Cardiac muscle cell (in vitro differentiated cells and primary cell): Measurements from ENCODE around the gene SKP1. TPM values are rescaled to one million over a fixed set of nuclear protein-coding genes. Genes with fewer than 3 reads are reported as not detected.
A peak's percentile ranks its signal among the peaks of the same experiment; 100 is the strongest.

Experiments used
- DNase-seq, 2 donors: peaks; one replicate each; pipeline versions ENCODE4 v3.0.0 to v3.0.0-alpha.2; 2010 to 2017; ENCODE audit warnings: low read depth in 1 of 2, low spot score in 1 of 2
- H3K27ac ChIP-seq: fragments of 200-600 bp; sonication (generic); 2 replicates; pipeline ENCODE4 v1.5.1; 2016
- H3K27me3 ChIP-seq: fragments of 200-600 bp; sonication (generic); 2 replicates; pipeline ENCODE4 v1.6.0; 2016; ENCODE audit warnings: control low read depth
- H3K36me3 ChIP-seq: fragments of 200-600 bp; sonication (generic); 2 replicates; pipeline ENCODE4 v1.5.1; 2016; ENCODE audit warnings: control low read depth
- H3K4me1 ChIP-seq: fragments of 200-600 bp; sonication (generic); 2 replicates; pipeline ENCODE4 v1.8.1; 2017; ENCODE audit warnings: low read depth, mild to moderate bottlenecking, mixed run types
- H3K4me3 ChIP-seq: fragments of 200-600 bp; sonication (generic); 2 replicates; pipeline ENCODE4 v1.5.1; 2016; ENCODE audit warnings: mild to moderate bottlenecking
- H3K9me3 ChIP-seq: fragments of 200-600 bp; sonication (generic); 2 replicates; pipeline ENCODE4 v1.5.1; 2017; ENCODE audit warnings: low read depth, mild to moderate bottlenecking, control low read depth
- CTCF ChIP-seq: IDR thresholded peaks from 2 replicates; pipeline ENCODE4 v1.5.1; 2012; ENCODE audit warnings: low read depth, mild to moderate bottlenecking, low read length
- polyA plus RNA-seq: library from polyadenylated mRNA; unstranded; fragments of >200 nt; fragmentation: Nextera tagmentation; extraction: Ambion mirVana; gene quantifications from 2 replicates; pipeline ENCODE4 v1.2.1, GENCODE V29; 2016
- total RNA-seq: library from RNA; depleted of rRNA; stranded (reverse); fragments of >200 nt; gene quantifications from 2 replicates; pipeline ENCODE4 v1.2.3, GENCODE V29; 2016

SKP1 gene
- total and polyA plus RNA-seq, 2 experiments from 2014 or later: 301 to 1,444 TPM

GRCh38 chr5:134114886-134115805 is 61.6 kb downstream of the SKP1 start:
- TF ChIP-seq CTCF: no peak
- DNase-seq: peak in 1 of 2 donors; percentile 65
- peaks cover 19% of the 10 kb centered on the region for H3K27me3 ChIP-seq
- H3K9me3 ChIP-seq: no peaks in the 10 kb centered on the region
- peak overlapping the region; percentile 61 for H3K4me3 ChIP-seq
- peak overlapping the region; percentile 73 for H3K27ac ChIP-seq
- H3K36me3 ChIP-seq: no peaks in the 10 kb centered on the region
- no peaks in the 10 kb centered on the region for H3K4me1 ChIP-seq

GRCh38 chr5:134113902-134114875 is 62.6 kb downstream of the SKP1 start, which contains the start of gene TCF7:
TCF7 (plus strand) TSS chr5:134114681; CDS start chr5:134114907, 226 bp downstream.
- Histone ChIP-seq H3K27ac (peak within 1 kb of the TSS; percentile 73), H3K9me3 (no peaks in the 10 kb centered on the region), H3K36me3 (no peaks in the 10 kb centered on the region), H3K4me1 (no peaks in the 10 kb centered on the region), H3K27me3 (peaks cover 19% of the 10 kb centered on the region), H3K4me3 (peak within 1 kb of the TSS; percentile 61)
- DNase-seq: peak; percentile 86 to 94
- no peak for TF ChIP-seq CTCF

- Histone ChIP-seq H3K9me3 (no peaks in the 10 kb centered on the region), H3K4me1 (no peaks in the 10 kb centered on the region), H3K36me3 (no peaks in the 10 kb centered on the region), H3K4me3 (no peak overlapping the region), H3K27me3 (peaks cover 19% of the 10 kb centered on the region), H3K27ac (no peak overlapping the region)
- no peak for TF ChIP-seq CTCF
- DNase-seq: no peak
These were observed 63.3 kb downstream of the SKP1 start for GRCh38 chr5:134113363-134113889.

GRCh38 chr5:134112726-134113362 is 63.9 kb downstream of the SKP1 start:
- DNase-seq: no peak
- Histone ChIP-seq H3K9me3 (no peaks in the 10 kb centered on the region), H3K27me3 (peaks cover 19% of the 10 kb centered on the region), H3K27ac (no peak overlapping the region), H3K4me3 (no peak overlapping the region), H3K4me1 (no peaks in the 10 kb centered on the region), H3K36me3 (no peaks in the 10 kb centered on the region)
- no peak for TF ChIP-seq CTCF
